MM.1S (cell line): Measurements from ENCODE around the gene LCNL1.

Experiments
- DNase-seq: peaks from one replicate; pipeline ENCODE4 v3.0.0-alpha.2; 2015
- H2AFZ ChIP-seq: fragments of 300-600 bp; sonication (generic); 2 replicates; pipeline ENCODE4 v1.6.0; 2016; ENCODE audit warnings: antibody characterized with exemption, low read length
- H3F3A ChIP-seq: fragments of 300-600 bp; sonication (generic); 2 replicates; pipeline ENCODE4 v1.6.1; 2016; ENCODE audit warnings: mild to moderate bottlenecking, antibody characterized with exemption, low read length, moderate library complexity, mixed read lengths; ENCODE audit not compliant: insufficient read depth
- H3K27ac ChIP-seq: fragments of 300-600 bp; sonication (generic); 2 replicates; pipeline ENCODE4 v1.5.1; 2016; ENCODE audit warnings: mild to moderate bottlenecking, low read length
- H3K27me3 ChIP-seq: fragments of 300-600 bp; sonication (generic); replicated peaks from 2 replicates; pipeline ENCODE4 v1.6.0; 2016; ENCODE audit warnings: low read length; ENCODE audit not compliant: insufficient read depth
- H3K36me3 ChIP-seq: fragments of 300-600 bp; sonication (generic); replicated peaks from 2 replicates; pipeline ENCODE4 v1.6.1; 2016; ENCODE audit warnings: mild to moderate bottlenecking, low read length, mixed read lengths; ENCODE audit not compliant: insufficient read depth
- H3K4me1 ChIP-seq: fragments of 300-600 bp; sonication (generic); 2 replicates; pipeline ENCODE4 v1.6.1; 2016; ENCODE audit warnings: low read length, mixed read lengths
- H3K4me2 ChIP-seq: fragments of 300-600 bp; sonication (generic); 2 replicates; pipeline ENCODE4 v1.6.0; 2016; ENCODE audit warnings: low read depth, low read length
- H3K4me3 ChIP-seq: fragments of 300-600 bp; sonication (generic); 2 replicates; pipeline ENCODE4 v1.5.1; 2016; ENCODE audit warnings: low read length, mixed read lengths
- H3K79me2 ChIP-seq: fragments of 300-600 bp; sonication (generic); 2 replicates; pipeline ENCODE4 v1.6.1; 2016; ENCODE audit warnings: mixed run types, low read length, mixed read lengths
- H3K9ac ChIP-seq: fragments of 300-600 bp; sonication (generic); 2 replicates; pipeline ENCODE4 v1.6.1; 2016; ENCODE audit warnings: low read length, mixed read lengths
- H3K9me2 ChIP-seq: fragments of 300-600 bp; sonication (generic); replicated peaks from 2 replicates; pipeline ENCODE4 v1.6.1; 2016; ENCODE audit warnings: mild to moderate bottlenecking, low read length, mixed read lengths; ENCODE audit not compliant: insufficient read depth
- H3K9me3 ChIP-seq: fragments of 300-600 bp; sonication (generic); replicated peaks from 2 replicates; pipeline ENCODE4 v1.6.1; 2016; ENCODE audit warnings: mild to moderate bottlenecking, low read length, mixed read lengths; ENCODE audit not compliant: insufficient read depth
- H4K20me1 ChIP-seq: fragments of 300-600 bp; sonication (generic); 2 replicates; pipeline ENCODE4 v1.6.1; 2016; ENCODE audit warnings: mild to moderate bottlenecking, low read length, moderate library complexity, mixed read lengths; ENCODE audit not compliant: insufficient read depth
- EZH2 ChIP-seq: fragments of 300-600 bp; sonication (generic); optimal IDR thresholded peaks from 2 replicates; pipeline ENCODE3; 2017; ENCODE audit warnings: low read depth, mild to moderate bottlenecking, antibody characterized with exemption, low read length, mixed read lengths
- EZH2phosphoT487 ChIP-seq: fragments of 300-600 bp; sonication (generic); IDR thresholded peaks from 2 replicates; pipeline ENCODE4 v1.6.1; 2018; ENCODE audit warnings: antibody characterized with exemption, low read length
- TF ChIP-seq, protein P1 (sequence below): fragments of 300-600 bp; sonication (generic); IDR thresholded peaks from 2 replicates; pipeline ENCODE4 v1.5.1; 2016; ENCODE audit warnings: antibody characterized with exemption, low read length, mixed read lengths

The LCNL1 gene

DNA sequence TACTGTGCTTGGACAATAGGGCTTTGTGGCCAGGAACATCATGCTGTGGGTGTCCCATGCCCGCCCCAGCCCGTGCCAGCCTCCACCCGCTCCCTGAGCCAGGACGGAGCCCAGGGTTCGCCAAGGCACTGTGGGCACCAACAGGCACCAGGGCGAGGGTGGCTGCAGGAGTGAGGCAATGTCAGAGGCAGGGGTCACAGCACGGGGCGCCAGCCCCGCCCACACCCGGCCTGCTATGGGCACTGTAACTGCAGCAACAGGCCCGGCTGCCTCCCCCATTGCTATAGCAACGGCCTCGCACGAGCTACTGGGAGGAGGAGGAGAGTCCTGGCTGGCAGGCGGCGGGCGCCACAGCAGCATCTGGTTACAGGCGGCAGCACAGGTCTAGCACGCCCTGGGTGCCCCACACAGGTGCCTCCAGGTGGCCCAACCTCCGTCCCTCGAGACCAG is 42.7 kb downstream of the LCNL1 start:
- DNase-seq, result peak; percentile 60
- Histone ChIP-seq H3K79me2 (no peaks in the 10 kb centered on the region), H3K27ac (no peak overlapping the region), H3K27me3 (peaks cover 41% of the 10 kb centered on the region), H3F3A (peaks cover 5% of the 10 kb centered on the region; the same call in 1 of the 2 replicates), H4K20me1 (no peaks in the 10 kb centered on the region), H3K4me2 (no peak overlapping the region), H3K9ac (no peak overlapping the region), H3K36me3 (no peaks in the 10 kb centered on the region), H3K9me3 (no peaks in the 10 kb centered on the region), H2AFZ (no peak overlapping the region), H3K4me3 (no peak overlapping the region), H3K9me2 (no peaks in the 10 kb centered on the region), H3K4me1 (peaks cover 12% of the 10 kb centered on the region)
- TF ChIP-seq EZH2phosphoT487 (no peak), EZH2 (no peak)
- TF ChIP-seq, protein P1, sequence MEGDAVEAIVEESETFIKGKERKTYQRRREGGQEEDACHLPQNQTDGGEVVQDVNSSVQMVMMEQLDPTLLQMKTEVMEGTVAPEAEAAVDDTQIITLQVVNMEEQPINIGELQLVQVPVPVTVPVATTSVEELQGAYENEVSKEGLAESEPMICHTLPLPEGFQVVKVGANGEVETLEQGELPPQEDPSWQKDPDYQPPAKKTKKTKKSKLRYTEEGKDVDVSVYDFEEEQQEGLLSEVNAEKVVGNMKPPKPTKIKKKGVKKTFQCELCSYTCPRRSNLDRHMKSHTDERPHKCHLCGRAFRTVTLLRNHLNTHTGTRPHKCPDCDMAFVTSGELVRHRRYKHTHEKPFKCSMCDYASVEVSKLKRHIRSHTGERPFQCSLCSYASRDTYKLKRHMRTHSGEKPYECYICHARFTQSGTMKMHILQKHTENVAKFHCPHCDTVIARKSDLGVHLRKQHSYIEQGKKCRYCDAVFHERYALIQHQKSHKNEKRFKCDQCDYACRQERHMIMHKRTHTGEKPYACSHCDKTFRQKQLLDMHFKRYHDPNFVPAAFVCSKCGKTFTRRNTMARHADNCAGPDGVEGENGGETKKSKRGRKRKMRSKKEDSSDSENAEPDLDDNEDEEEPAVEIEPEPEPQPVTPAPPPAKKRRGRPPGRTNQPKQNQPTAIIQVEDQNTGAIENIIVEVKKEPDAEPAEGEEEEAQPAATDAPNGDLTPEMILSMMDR, result peak; percentile 14

- no peaks in the 10 kb centered on the region for H3K9me3 ChIP-seq
- H3K36me3 ChIP-seq, result no peaks in the 10 kb centered on the region
- H3K4me3 ChIP-seq, result no peak overlapping the region
- H3K9me2 ChIP-seq, result no peaks in the 10 kb centered on the region
- H3K79me2 ChIP-seq, result no peaks in the 10 kb centered on the region
- TF ChIP-seq EZH2 (no peak), EZH2phosphoT487 (no peak)
- TF ChIP-seq, protein P1, result no peak
- H3F3A ChIP-seq, result peaks cover 5% of the 10 kb centered on the region; the same call in 1 of the 2 replicates
- peaks cover 44% of the 10 kb centered on the region for H3K27me3 ChIP-seq
- no peaks in the 10 kb centered on the region for H4K20me1 ChIP-seq
- no peak overlapping the region for H3K9ac ChIP-seq
- H3K27ac ChIP-seq, result no peak overlapping the region
- no peak overlapping the region for H3K4me2 ChIP-seq
- peaks cover 12% of the 10 kb centered on the region for H3K4me1 ChIP-seq
- DNase-seq, result no peak
- no peak overlapping the region for H2AFZ ChIP-seq
These were observed 43.6 kb downstream of the LCNL1 start for GRCh38 chr9:137026384-137026783.

- Histone ChIP-seq H3K9me3 (no peaks in the 10 kb centered on the region), H3K36me3 (no peaks in the 10 kb centered on the region), H3K9me2 (no peaks in the 10 kb centered on the region), H3F3A (peaks cover 5% of the 10 kb centered on the region; the same call in 1 of the 2 replicates), H3K4me1 (peaks cover 12% of the 10 kb centered on the region), H2AFZ (no peak overlapping the region), H3K4me2 (no peak overlapping the region), H3K79me2 (no peaks in the 10 kb centered on the region), H3K4me3 (no peak overlapping the region), H4K20me1 (no peaks in the 10 kb centered on the region), H3K27me3 (peaks cover 49% of the 10 kb centered on the region), H3K27ac (no peak overlapping the region), H3K9ac (no peak overlapping the region)
- DNase-seq, result no peak
- TF ChIP-seq EZH2 (no peak), EZH2phosphoT487 (no peak)
- TF ChIP-seq, protein P1, result no peak
These were observed 44.0 kb downstream of the LCNL1 start for GRCh38 chr9:137026828-137027227.
